ENCODE measurements around the gene CCDC134.
"Not testable (repeated sequence)": the region's sequence is repeated elsewhere in the genome, so short reads cannot be mapped to it uniquely, and the experiment has no call there.

CCDC134 gene

DNA sequence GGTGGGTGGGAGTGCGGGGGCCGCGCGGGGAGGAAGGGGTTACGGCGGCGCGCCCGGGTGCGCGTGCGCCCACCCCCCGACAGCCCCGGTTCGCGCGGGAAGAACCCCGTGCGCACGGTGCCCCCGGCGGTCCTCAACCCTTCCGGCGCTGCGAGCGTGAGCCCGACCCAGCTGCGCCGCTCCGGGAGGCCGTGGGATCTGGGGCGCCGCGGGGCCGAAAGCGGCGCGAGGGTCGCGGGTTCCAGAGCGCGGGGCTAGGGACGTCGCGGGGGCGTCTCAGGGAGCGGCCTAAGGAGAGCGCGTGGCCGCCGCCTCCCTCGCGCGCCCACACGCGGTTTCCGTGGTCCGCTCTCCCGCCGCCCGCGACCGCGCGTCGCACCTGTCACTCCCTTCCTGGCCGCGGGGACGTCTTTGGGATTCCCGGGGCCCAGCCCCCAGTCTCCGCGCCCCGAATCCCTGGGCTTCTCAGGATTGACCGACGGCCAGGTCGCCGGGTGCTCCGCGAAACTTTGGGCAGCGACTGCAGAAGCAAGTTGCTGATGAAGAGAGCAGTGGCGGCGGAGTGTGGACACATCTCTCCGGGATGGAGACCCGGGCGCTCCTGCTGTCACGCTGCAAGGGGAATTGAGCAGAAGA is 33.0 kb downstream of the CCDC134 start:
- peak in 1 of 2 experiments; percentile 22 for TF ChIP-seq CTCF (IDR thresholded peaks at IDR 0.05)
- peak overlapping the region; percentile 78 to 87 for H3K27ac ChIP-seq
- peak overlapping the region; percentile 61 to 91 for H3K4me3 ChIP-seq
- intact Hi-C loops (cut with DNase I; ENCODE audit: low total_unique reads) = loop anchor here (10.0 kb wide), 1 partner anchor 241 kb away; the partner anchor contains the start of genes NAGA, PHETA2 and SMDT1
- peak; percentile 47 to 75 for DNase-seq
- H3K27me3 ChIP-seq = no peaks in the 10 kb centered on the region
- peaks cover 0 to 20% (median 9%) of the 10 kb centered on the region in 4 donors for H3K4me1 ChIP-seq
- no peaks in the 10 kb centered on the region for H3K9me3 ChIP-seq
- peaks cover 0 to 8% (median 0%) of the 10 kb centered on the region in 3 donors for H3K36me3 ChIP-seq

DNA sequence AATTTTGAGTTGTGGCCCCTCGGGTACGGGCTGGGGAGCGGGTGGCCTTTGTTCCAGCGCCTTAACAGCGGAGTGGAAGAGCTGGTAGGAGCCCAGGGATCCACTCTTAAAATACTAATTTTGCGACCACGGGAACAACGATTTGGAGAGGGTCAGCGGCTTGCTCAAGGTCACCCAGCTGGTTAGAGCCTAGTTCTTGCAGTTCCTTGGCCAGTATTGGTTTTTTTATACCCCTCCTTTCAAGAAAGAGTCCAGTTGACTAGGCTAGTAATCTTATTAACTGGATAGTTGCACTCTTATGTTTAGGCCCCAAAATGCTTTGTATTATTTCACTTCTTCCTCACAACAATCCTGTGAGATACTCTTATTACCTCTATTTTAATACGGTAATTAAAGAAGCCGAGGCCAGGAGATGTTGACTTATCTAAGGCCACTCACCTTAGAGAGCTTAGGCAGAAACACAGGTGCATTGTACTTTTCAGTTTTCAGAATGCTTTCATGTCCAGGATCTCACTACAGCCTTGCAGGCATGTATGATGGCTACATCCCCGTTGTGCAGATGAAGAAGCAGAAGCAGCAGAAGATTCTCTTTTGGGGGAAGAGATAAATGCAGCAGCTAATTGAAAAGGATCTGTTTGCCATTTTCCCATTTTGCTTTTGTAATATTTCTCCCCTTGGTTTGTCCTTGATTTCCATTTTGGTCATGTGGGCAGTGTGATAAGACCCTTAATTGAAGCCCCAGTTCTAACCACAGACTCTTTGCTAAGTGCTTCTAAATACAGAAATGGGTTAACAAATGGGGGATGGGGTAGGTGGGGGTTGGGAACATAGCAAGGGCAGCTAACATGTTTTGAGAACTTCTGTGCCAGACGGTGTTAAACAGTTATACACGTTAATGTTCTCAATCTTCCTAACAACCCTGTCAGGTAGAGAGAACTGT is 33.8 kb downstream of the CCDC134 start:
- H3K4me1 ChIP-seq = peaks cover 0 to 28% (median 9%) of the 10 kb centered on the region in 4 donors
- no peak for TF ChIP-seq CTCF (IDR thresholded peaks at IDR 0.05)
- intact Hi-C loops (cut with DNase I; ENCODE audit: low total_unique reads) = loop anchor here (10.0 kb wide), 1 partner anchor 241 kb away; the partner anchor contains the start of genes NAGA, PHETA2 and SMDT1
- no peaks in the 10 kb centered on the region for H3K27me3 ChIP-seq
- no peaks in the 10 kb centered on the region for H3K9me3 ChIP-seq
- peaks cover 0 to 8% (median 0%) of the 10 kb centered on the region in 3 donors for H3K36me3 ChIP-seq
- H3K4me3 ChIP-seq = peak overlapping the region; percentile 61 to 91
- DNase-seq = no peak
- peak overlapping the region; percentile 78 to 87 for H3K27ac ChIP-seq

DNA sequence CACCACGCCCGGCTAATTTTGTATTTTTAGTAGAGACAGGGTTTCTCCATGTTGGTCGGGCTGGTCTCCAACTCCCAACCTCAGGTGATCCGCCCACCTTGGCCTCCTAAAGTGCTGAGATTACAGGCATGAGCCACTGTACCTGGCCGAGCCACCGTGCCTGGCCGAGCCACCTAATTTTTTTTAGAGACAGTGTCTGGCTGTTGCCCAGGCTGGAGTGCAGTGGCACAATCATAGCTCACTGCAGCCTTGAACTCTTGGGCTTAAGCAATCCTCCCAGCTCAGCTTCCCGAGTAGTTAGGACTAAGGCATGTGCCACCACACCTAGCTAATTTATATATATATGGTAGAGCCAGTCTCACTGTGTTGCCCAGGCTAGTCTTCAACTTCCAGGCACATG is 35.0 kb downstream of the CCDC134 start:
- H3K27ac ChIP-seq, H3K4me3 ChIP-seq, H3K36me3 ChIP-seq, DNase-seq, H3K27me3 ChIP-seq, H3K9me3 ChIP-seq: not testable (repeated sequence)
- intact Hi-C loops (cut with DNase I; ENCODE audit: low total_unique reads) = loop anchor here (10.0 kb wide), 1 partner anchor 239 kb away; the partner anchor contains the start of genes NAGA, PHETA2 and SMDT1
- peaks cover 0 to 32% (median 11%) of the 10 kb centered on the region in 4 donors for H3K4me1 ChIP-seq

GRCh38 chr22:41836551-41836950 is 36.1 kb downstream of the CCDC134 start:
- intact Hi-C loops (cut with DNase I; ENCODE audit: low total_unique reads) = loop anchor here (10.0 kb wide), 1 partner anchor 238 kb away; the partner anchor contains the start of genes NAGA, PHETA2 and SMDT1
- Histone ChIP-seq H3K9me3 (no peaks in the 10 kb centered on the region), H3K36me3 (peaks cover 0 to 8% (median 0%) of the 10 kb centered on the region in 3 donors), H3K27ac (no peak overlapping the region), H3K27me3 (no peaks in the 10 kb centered on the region), H3K4me1 (peaks cover 0 to 43% (median 20%) of the 10 kb centered on the region in 4 donors), H3K4me3 (no peak overlapping the region)
- TF ChIP-seq CTCF (IDR thresholded peaks at IDR 0.05) = no peak
- DNase-seq = no peak

GRCh38 chr22:41838842-41839618 is 38.6 kb downstream of the CCDC134 start:
- no peak for TF ChIP-seq CTCF (IDR thresholded peaks at IDR 0.05)

More at GRCh38 chr22:41838842-41839618, 38.6 kb downstream of the CCDC134 start:
- Histone ChIP-seq H3K4me1 (peaks cover 0 to 48% (median 22%) of the 10 kb centered on the region in 4 donors), H3K27ac (no peak overlapping the region), H3K36me3 (peaks cover 0 to 8% (median 0%) of the 10 kb centered on the region in 3 donors), H3K9me3 (no peaks in the 10 kb centered on the region), H3K4me3 (no peak overlapping the region), H3K27me3 (no peaks in the 10 kb centered on the region)
- DNase-seq = no peak
- intact Hi-C loops (cut with DNase I; ENCODE audit: low total_unique reads) = loop anchor here (10.0 kb wide), 1 partner anchor 236 kb away; the partner anchor contains the start of genes NAGA, PHETA2 and SMDT1

All from tibial artery (tissue), 4 donors.